Kidney epithelial cell (primary cell): ENCODE results near the gene CCDC63. TPM values are rescaled to one million over a fixed set of nuclear protein-coding genes. Genes with fewer than 3 reads are reported as not detected.
A peak's percentile ranks its signal among the peaks of the same experiment; 100 is the strongest.

Source experiments
- DNase-seq: peaks from one replicate; pipeline ENCODE4 v3.0.0-alpha.2; 2010; ENCODE audit warnings: low read depth
- H3K27me3 ChIP-seq: 2 replicates; pipeline ENCODE4 v1.6.0; 2011; ENCODE audit warnings: low read length; ENCODE audit not compliant: control insufficient read depth, insufficient read depth
- H3K36me3 ChIP-seq: 2 replicates; pipeline ENCODE4 v1.5.1; 2011; ENCODE audit warnings: low read length; ENCODE audit not compliant: control insufficient read depth, insufficient read depth
- H3K4me3 ChIP-seq: 2 replicates; pipeline ENCODE4 v1.5.1; 2011; ENCODE audit warnings: low read depth, mild to moderate bottlenecking, control low read depth, low read length
- CTCF ChIP-seq: IDR thresholded peaks from 2 replicates; pipeline ENCODE4 v1.5.1; 2011; ENCODE audit warnings: mild to moderate bottlenecking, moderate library complexity, low read length, control low read depth, inconsistent platforms; ENCODE audit not compliant: insufficient read depth, poor library complexity, severe bottlenecking
- total RNA-seq: library from RNA; depleted of rRNA; stranded (reverse); fragments of >200 nt; gene quantifications from 2 replicates; pipeline ENCODE4 v1.2.3, GENCODE V29; 2015

The CCDC63 gene
- total RNA-seq, 1 donor from 2014 or later, result not detected

GRCh38 chr12:110825530-110825929 lies 21.3 kb upstream of the CCDC63 start:
- DNase-seq, result no peak
- Histone ChIP-seq H3K4me3 (no peak overlapping the region), H3K36me3 (no peaks in the 10 kb centered on the region), H3K27me3 (peaks cover 7% of the 10 kb centered on the region)
- no peak for TF ChIP-seq CTCF

GRCh38 chr12:110826592-110827200 lies 20.1 kb upstream of the CCDC63 start:
- peaks cover 7% of the 10 kb centered on the region for H3K27me3 ChIP-seq
- DNase-seq, result peak; percentile 26
- H3K4me3 ChIP-seq, result peak overlapping the region; percentile 13
- TF ChIP-seq CTCF, result peak; percentile 81
- H3K36me3 ChIP-seq, result no peaks in the 10 kb centered on the region

GRCh38 chr12:110829308-110829707 lies 17.5 kb upstream of the CCDC63 start:
- peaks cover 6% of the 10 kb centered on the region for H3K27me3 ChIP-seq
- no peak for DNase-seq
- no peaks in the 10 kb centered on the region for H3K36me3 ChIP-seq
- no peak overlapping the region for H3K4me3 ChIP-seq
- TF ChIP-seq CTCF, result no peak

GRCh38 chr12:110836291-110836690 lies 10.5 kb upstream of the CCDC63 start:
- no peak for DNase-seq
- peaks cover 2% of the 10 kb centered on the region for H3K27me3 ChIP-seq
- no peak overlapping the region for H3K4me3 ChIP-seq
- no peak for TF ChIP-seq CTCF
- no peaks in the 10 kb centered on the region for H3K36me3 ChIP-seq

GRCh38 chr12:110841007-110841406 lies 5.8 kb upstream of the CCDC63 start:
- H3K27me3 ChIP-seq, result no peaks in the 10 kb centered on the region
- no peak for DNase-seq
- no peak overlapping the region for H3K4me3 ChIP-seq
- H3K36me3 ChIP-seq, result no peaks in the 10 kb centered on the region
- no peak for TF ChIP-seq CTCF

GRCh38 chr12:110844131-110844530 lies 2.7 kb upstream of the CCDC63 start:
- Histone ChIP-seq H3K27me3 (peaks cover 12% of the 10 kb centered on the region), H3K4me3 (no peak overlapping the region), H3K36me3 (no peaks in the 10 kb centered on the region)
- TF ChIP-seq CTCF, result no peak
- DNase-seq, result no peak
